ENCODE results near the gene ZCCHC3.

Gene ZCCHC3

GRCh38 chr20:276620-277495 is 20.5 kb upstream of the ZCCHC3 start:
- Histone ChIP-seq H3K9ac (no peak overlapping the region), H3K27me3 (ENCODE audit: insufficient read depth, low read depth) (no peaks in the 10 kb centered on the region), H3K4me3 (IDR thresholded peaks at IDR 0.05; ENCODE audit: insufficient read depth, low read depth, low read length) (no peak overlapping the region), H3K4me2 (no peak overlapping the region), H3K4me1 (ENCODE audit: low read depth, poor library complexity, severe bottlenecking) (no peaks in the 10 kb centered on the region), H3K27ac (no peak overlapping the region), H4K20me1 (ENCODE audit: insufficient read depth) (no peaks in the 10 kb centered on the region), H2AFZ (ENCODE audit: low read depth) (no peak overlapping the region), H3K79me2 (ENCODE audit: insufficient read depth, low read depth) (no peaks in the 10 kb centered on the region), H3K36me3 (ENCODE audit: insufficient read depth) (no peaks in the 10 kb centered on the region)
- no peak for TF ChIP-seq CTCF (conservative IDR thresholded peaks at IDR 0.05; ENCODE audit: low read depth, low read length)

- H3K4me3 ChIP-seq (IDR thresholded peaks at IDR 0.05; ENCODE audit: insufficient read depth, low read depth, low read length): no peak overlapping the region
- H3K4me2 ChIP-seq: no peak overlapping the region
- H2AFZ ChIP-seq (ENCODE audit: low read depth): no peak overlapping the region
- no peak overlapping the region for H3K9ac ChIP-seq
- H3K79me2 ChIP-seq (ENCODE audit: insufficient read depth, low read depth): no peaks in the 10 kb centered on the region
- no peak overlapping the region for H3K27ac ChIP-seq
- no peaks in the 10 kb centered on the region for H3K36me3 ChIP-seq (ENCODE audit: insufficient read depth)
- no peaks in the 10 kb centered on the region for H3K27me3 ChIP-seq (ENCODE audit: insufficient read depth, low read depth)
- no peaks in the 10 kb centered on the region for H4K20me1 ChIP-seq (ENCODE audit: insufficient read depth)
- no peaks in the 10 kb centered on the region for H3K4me1 ChIP-seq (ENCODE audit: low read depth, poor library complexity, severe bottlenecking)
- no peak for TF ChIP-seq CTCF (conservative IDR thresholded peaks at IDR 0.05; ENCODE audit: low read depth, low read length)
Measured at GRCh38 chr20:277496-277781, 19.9 kb upstream of the ZCCHC3 start.

GRCh38 chr20:278181-278580 is 19.2 kb upstream of the ZCCHC3 start:
- Histone ChIP-seq H3K9ac (no peak overlapping the region), H3K4me2 (no peak overlapping the region), H2AFZ (ENCODE audit: low read depth) (no peak overlapping the region), H4K20me1 (ENCODE audit: insufficient read depth) (no peaks in the 10 kb centered on the region), H3K36me3 (ENCODE audit: insufficient read depth) (no peaks in the 10 kb centered on the region), H3K27me3 (ENCODE audit: insufficient read depth, low read depth) (no peaks in the 10 kb centered on the region), H3K4me1 (ENCODE audit: low read depth, poor library complexity, severe bottlenecking) (no peaks in the 10 kb centered on the region), H3K27ac (no peak overlapping the region), H3K79me2 (ENCODE audit: insufficient read depth, low read depth) (no peaks in the 10 kb centered on the region), H3K4me3 (IDR thresholded peaks at IDR 0.05; ENCODE audit: insufficient read depth, low read depth, low read length) (no peak overlapping the region)
- no peak for TF ChIP-seq CTCF (conservative IDR thresholded peaks at IDR 0.05; ENCODE audit: low read depth, low read length)

GRCh38 chr20:278607-279571 is 18.5 kb upstream of the ZCCHC3 start:
- Histone ChIP-seq H3K27me3 (ENCODE audit: insufficient read depth, low read depth) (no peaks in the 10 kb centered on the region), H3K27ac (no peak overlapping the region), H4K20me1 (ENCODE audit: insufficient read depth) (no peaks in the 10 kb centered on the region), H3K79me2 (ENCODE audit: insufficient read depth, low read depth) (no peaks in the 10 kb centered on the region), H3K9ac (no peak overlapping the region), H2AFZ (ENCODE audit: low read depth) (no peak overlapping the region), H3K4me3 (IDR thresholded peaks at IDR 0.05; ENCODE audit: insufficient read depth, low read depth, low read length) (no peak overlapping the region), H3K36me3 (ENCODE audit: insufficient read depth) (no peaks in the 10 kb centered on the region), H3K4me2 (no peak overlapping the region), H3K4me1 (ENCODE audit: low read depth, poor library complexity, severe bottlenecking) (no peaks in the 10 kb centered on the region)
- no peak for TF ChIP-seq CTCF (conservative IDR thresholded peaks at IDR 0.05; ENCODE audit: low read depth, low read length)
